GM21619 (cell line): Measurements from ENCODE around the gene GNG2.

Experiments
- ATAC-seq: cut with Tn5 transposase; IDR thresholded peaks from one replicate; pipeline ENCODE4 v1.9.1; 2021; ENCODE audit not compliant: unreplicated experiment

The GNG2 gene

DNA sequence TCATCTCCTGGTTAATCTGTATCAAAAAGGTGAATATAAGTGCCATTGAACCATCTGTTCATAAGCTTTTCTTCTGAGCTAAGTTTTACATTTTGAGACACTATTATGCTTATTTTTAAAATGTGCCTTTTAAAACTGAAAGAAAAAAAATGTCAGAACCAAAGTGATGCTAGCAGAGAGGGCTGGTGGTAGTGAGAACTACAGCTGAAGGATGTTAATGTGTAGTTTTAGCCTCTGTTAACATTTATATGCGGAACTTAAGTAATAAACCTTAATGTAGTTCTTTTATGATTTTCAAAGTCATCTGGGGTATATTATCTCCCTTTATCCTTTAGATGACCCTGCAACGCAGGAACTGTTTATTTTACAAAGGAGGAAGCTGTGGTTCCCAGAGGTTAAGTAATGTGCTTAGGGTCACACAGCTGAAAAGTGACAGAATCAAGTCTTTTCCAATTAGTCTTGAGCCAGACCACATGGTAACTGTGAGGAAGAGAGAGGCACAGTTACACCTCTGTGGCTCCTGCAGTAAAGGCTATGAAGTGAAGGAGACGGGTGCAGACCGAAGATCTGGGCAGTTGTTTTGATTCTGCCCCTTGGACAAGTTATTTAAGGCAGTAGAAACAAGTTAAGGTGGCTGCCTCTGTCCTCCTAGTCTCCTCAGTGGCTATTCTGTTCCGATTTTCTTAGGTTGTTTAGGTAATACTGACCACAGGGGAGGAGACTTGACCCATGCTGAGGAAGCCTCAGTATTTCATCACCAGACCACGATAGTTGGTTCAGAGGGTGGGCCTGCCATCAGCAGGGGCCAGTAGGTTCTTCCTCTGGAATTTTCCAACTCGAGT is 23.9 kb downstream of the GNG2 start:
- peak; percentile 74 for ATAC-seq

DNA sequence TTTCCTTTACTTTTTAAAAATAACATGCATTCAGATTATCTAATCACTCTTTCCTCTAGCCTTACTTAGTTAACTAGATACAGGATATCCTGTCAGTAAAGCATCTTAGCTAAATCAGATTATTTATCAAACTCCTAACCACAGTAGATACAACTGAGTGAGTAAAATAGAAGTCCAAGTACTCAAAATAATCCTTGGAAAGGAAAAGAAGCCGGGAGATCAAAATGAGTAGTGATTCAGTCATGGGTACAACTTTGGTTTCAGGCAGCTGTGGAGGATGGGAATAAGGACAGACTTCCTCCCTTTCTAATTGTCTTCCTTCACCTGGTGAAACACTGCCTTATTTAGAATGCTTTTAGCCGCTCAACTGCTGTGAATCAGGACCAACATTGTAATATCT is 29.4 kb downstream of the GNG2 start:
- ATAC-seq = no peak

DNA sequence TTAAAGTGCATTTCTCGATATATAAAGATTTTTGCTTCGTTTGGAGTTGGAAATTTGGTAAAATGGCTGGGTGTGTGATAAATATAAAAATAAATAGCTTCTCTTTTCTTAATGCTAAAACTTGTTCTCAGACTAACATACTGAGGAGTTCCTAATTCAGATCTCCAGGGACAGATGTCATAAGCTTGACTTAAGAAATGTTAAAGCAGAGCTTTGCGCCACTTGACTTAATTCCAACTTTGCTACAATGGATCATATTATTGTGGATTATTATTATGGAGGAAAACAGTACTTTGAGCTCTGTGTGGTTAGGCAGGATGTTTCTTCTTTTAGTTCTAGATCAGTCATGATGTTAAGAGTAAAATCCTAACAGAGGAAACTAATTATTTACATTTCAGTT is 33.8 kb downstream of the GNG2 start:
- ATAC-seq = no peak

DNA sequence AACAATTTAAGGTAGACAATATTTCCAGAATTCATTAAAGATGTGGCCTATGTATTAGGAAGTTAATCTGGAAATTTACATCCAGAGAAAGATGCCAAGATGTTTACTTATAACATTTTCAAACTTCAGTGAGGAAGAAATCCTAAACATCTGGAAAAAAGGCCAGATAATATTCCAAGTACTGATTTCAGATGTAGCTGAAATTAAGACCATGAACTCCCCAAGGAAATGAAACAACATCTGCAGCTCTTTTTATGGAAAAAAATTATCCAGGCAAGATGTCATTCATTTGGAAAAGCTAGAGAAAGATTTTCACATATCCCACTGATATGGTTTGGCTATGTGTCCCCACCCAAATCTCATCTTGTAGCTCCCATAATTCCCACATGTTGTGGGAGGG is 35.0 kb downstream of the GNG2 start:
- ATAC-seq = no peak

DNA sequence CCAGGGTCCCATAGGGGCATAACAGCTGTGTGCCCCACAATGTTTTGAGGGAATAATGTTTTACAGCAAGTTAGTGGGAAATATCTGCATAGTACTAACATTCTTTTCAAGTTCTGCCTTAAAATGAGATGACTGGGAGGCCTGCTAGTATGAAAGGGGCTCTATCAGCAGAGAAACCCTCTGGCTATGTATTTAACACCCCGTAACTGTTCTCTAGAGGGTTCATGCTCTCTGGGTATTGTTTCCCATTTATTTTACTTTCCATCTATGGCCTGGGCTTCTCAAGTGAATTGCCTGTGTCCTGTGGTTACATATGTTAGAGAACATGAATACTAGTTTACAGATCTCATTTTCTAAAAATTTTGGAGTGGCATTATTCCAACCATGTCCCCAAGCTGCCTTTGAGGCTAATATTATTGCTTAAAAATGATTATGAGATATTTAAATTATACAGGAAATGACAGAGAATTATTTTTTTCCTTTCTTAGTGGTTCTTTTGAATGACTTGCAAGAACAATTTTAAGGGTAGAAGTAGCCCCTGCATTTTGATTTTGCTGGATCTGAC is 37.5 kb downstream of the GNG2 start:
- no peak for ATAC-seq

DNA sequence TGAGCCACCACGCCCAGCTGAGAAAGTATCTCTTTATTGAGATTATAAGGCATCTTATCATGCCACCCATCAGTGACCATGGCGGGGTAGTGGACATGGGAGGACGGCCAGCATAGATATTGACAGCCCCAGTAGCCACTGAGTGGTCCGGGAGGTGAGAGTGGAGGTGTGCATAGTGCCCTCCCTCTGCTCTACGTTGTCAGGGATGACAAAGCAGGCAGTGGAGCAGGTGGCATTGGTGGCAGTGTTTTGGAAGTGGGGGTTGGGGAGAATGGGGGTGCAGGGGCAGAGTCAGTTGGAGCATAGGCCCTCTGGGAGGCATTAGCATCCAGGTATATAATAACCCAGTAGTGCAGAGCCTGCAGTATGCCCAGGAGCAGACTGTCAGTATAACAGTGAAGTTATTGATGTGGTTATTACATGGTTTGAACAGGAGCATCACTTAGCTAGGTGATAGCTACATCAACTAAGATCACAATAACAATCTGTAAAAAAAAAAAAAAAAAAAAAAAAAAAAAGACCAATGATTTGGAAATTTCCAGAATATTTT is 41.1 kb downstream of the GNG2 start:
- ATAC-seq = no peak

DNA sequence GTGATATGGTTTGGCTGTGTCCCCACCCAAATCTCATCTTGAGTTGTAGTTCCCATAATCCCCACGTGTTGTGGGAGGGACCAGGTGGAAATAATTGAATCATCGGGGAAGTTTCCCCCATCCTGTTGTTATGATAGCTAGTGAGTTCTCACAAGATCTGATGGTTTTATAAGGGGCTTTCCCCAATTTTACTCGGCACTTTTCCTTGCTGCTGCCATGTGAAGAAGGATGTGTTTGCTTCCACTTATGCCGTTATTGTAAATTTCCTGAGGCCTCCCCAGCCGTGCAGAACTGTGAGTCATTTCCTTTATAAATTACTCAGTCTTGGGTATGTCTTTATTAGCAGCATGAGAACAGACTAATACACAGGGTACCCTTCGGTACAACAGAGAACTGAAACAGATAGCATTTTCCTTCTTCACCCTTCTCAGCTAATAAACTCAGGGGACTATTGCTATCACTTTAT is 45.3 kb downstream of the GNG2 start:
- ATAC-seq = peak; percentile 89

DNA sequence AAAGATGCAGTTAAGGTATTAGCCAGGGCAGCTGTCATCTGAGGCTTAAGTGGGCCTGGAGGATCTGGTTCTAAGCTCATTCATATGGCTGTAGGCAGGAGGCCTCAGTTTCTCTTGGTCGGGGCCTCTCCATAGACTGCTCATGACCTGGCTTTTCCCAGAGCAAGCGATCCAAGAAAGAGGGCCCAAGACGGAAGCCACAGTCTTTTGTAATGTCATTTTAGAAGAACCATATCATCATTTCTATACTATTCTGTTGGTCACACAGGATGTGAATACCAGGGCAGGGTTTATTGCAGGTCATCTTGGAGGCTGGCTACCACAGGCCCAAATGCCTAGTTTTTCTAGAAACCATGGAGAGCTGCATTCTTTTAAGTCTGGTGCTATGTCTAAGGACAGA is 47.7 kb downstream of the GNG2 start:
- no peak for ATAC-seq

DNA sequence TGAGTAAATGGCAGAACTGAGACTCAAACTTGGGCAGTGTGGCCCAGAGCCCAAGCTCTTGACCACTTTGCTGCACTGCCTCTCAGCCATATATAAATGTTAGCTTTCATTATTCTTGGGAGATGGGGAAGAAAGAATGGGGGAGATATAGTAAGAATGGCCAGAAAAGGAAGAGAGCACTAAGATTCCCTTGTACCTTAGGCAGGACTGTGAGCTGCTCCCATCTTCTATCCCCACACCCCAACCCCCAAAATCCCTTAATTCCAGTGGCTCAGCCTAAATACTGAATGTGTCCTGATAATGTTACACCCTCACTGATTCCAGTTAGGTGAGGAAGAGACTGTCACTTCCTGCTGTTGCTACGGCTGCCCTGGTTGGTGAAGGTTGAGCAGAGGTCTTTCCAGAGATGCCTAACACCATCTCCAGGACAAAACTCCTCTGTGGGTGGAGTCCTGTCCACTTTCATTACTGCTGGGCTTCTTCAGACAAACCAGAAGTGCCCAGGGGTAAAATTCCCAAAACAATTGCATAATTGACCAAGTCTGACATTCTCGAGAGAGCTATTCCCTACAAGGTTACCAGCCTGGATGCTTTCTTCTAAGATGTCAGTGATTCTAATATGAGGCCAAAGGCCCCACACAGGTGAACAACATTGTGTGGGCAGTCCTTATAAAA is 51.8 kb downstream of the GNG2 start:
- no peak for ATAC-seq

DNA sequence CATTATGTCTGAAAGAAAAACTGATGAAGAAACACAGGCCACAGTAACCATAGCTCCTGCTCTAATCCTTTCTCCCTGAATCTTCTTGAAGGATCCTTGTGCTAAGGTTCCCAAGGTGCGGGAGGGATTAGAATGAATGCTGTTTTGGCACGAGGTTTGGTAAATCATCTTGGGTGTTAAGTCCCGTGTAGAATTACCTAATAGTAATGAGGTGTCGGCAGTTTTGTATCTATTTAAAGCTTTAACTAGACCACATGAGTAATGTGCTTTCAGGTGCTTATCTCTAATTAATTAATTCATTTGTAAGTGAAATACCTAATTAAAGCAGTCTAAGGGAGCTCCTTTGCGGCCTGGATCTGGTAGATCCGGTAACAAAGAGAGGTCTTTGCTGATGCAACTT is 53.9 kb downstream of the GNG2 start:
- no peak for ATAC-seq

DNA sequence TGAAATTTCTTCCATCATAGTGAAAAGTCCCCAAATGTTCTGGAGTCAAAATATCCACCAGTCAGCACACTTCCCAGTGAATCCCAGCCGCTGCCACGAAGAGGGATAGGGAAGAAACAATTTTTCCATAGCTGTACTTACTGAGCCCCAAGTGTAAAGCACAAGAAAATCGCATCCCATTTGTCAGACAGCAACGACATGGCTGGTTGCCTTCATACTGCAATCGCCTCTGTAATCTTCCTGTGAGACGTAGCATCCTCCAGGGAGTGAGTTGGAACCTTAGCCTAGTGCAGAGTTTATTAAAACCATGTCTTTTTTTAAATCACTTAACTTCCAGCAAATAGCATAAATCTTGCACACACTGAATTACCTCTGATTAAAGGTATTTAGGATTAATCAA is 56.8 kb downstream of the GNG2 start:
- ATAC-seq = no peak

DNA sequence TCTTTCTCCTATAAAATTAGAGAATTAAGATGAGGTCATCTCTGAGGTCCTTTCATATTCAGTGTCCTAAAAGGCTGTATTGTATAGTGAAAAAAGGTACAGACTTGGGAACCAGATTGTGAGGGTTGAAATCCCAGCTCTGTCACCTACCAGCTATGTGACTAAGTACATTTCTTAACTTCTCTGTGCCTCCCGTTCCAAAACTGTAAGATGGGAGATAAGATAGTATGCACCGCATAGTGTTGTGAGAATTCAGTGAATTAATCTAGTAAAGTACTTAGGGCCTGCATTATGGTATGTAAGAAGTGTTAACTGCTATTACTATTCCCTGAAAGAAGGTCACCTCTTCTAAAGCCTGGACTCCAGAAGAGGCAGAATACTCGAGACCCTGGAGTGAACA is 60.6 kb downstream of the GNG2 start:
- ATAC-seq = no peak

DNA sequence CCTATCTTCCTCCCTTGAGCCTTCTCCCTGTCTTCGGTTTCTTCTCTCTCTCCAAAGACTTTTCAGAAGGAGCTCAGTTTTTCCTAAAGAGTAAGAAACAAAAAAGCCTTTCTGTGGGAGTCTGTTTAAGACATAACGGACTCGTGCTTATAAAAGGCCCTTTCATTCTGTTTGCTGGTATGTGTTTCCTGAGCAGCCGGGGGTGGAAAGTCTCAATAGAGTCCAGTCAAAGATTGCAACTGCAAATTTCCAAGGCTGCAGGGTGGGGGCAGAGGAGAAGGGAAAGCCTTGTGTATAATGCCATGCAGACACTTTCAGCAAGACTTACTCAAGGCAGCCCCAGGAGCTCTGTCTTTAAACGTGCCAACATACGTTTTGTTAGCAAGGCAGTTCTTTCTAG is 62.2 kb downstream of the GNG2 start:
- ATAC-seq = no peak

DNA sequence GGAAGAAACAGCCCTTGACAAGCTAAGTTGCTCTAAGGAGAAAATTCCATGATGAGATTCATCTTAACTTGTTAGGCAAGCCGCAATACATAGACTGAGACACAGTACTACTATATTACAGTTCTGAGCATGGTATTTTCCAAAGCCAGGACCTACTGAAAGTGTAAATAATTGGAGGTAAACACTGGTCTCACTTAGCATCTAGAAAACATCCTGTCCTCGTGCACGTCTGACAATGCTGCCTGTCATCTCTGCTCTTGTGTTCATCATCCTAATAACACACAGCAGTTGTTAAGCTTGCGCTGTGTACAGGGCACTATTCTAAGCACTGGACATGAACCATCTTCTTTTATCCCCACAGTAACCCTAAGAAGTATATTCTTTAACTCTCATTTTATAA is 64.2 kb downstream of the GNG2 start:
- ATAC-seq = no peak

DNA sequence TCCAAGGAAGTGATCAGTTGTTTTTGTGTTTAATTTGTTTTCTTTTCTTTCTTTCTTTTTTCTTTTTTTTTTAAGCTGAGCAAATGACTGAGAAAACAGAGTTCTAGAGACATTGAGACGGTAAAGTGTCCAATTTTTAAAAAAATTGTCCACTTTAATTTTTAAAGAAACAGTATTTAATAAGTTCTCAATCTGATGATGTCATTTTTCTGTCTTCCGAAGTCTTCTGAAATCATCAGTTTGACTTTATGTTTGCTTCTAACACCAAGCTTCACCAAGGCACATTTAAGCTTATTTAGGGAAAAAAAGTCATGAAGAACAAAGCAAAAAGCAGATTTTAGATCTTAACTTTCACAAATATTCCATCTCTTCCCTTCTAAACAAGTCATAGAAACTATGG is 65.6 kb downstream of the GNG2 start:
- ATAC-seq = no peak

DNA sequence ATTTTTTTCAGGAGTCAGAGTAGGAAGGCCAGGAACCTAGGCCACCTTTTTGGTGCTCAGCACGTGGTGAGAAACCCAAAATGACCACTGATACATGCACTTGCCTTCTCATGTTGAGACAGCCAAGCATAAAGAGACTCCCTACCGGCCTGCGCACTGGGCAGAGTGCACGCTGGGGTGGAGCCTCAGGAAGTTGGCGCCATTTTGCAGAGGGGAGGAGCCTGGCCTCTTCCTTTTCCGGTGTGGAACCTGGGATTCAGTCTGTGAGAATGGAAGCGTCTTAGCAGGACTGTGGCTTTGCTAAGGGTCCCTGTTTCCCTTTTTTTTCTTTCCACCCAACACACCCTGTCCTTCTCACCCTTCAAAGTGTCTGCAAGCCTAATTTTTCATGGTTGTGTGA is 66.0 kb downstream of the GNG2 start:
- ATAC-seq = no peak

DNA sequence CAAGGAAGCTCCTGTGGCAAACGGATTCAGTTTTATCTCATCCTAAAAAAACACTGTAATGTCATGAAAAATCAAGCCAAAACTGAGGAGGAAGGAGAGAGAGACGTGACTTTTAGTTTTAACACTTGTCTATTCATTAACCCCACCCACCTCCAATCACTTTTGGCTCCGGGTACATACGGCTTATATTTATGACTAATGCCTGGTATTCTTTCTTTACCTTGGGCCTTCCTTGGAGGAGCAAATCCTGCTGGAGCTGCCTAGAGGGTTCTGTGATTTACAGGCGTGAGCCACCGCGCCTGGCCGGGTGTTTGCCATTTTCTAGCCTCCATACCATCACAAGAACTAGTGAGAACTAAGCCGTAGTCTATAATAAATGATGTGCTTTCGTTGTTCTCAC is 68.2 kb downstream of the GNG2 start:
- ATAC-seq = no peak

DNA sequence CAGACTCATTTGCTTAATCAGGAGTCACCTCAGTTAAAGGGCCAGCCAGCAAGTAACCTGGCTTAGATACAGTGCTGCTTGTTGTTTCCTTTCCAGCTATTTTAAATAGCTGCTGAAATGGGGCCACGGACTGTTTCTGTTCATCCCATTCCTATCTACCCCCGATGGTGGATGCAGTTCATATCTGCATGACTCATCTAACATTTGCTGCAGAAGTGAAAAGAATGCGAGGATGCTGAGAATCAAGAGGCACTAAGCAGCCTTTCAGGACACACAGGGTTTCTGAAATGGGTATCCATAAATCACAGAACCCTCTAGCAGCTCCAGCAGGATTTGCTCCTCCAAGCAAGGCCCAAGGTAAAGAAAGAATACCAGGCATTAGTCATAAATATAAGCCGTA is 68.8 kb downstream of the GNG2 start:
- ATAC-seq = no peak

DNA sequence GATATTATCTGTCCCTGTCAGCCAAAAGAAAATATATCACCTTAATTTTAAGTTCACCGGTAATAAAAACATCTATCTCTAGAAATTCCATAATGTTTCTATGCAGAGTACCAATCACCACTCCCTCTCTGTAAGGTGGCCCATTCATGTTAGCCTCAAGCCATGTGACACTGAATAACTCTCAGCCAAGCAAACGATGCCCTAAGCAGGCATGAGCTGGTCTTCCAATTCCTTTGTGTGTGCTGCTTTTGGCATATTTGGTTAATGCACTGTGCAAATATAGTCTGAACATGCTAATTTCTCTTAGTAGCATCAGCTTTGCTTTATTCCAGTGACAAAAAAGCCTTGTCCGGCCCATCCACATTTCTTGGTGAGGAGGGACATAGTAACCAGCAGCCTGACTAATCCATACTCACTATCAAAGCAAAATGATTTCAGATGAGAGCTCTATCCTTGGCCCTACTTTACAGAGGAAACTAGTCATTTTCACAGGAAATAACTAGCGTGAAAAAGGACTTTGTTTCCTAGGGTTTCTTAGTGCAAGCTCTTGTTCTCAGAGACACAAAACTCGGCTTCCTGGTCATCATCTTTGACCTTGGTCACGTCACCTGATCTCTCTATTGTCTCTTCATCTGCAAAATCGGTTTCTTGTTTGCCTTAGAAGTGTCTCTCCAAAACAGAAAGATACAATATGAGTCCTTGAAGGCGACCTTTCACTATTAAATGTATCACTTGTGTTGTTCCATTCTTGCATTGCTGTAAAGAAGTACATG is 69.7 kb downstream of the GNG2 start:
- no peak for ATAC-seq

DNA sequence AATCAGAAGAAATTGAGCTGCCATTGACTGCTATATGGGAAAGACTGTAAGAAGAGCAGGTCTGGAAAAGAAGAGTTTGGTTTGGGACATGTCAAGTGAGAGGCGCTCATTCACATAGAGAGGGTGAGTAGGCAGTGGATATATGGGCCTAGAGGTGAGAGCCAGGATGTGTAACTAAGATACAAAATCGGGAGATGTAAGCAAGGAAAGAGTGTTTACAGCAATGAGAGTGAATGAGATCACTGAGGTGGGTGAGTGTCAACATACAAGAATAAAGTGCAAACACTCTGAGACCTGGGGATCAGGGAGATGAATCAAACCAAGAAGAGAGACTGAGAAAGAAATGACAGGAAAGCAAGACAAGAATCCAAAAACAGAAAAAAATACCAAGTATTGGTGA is 70.9 kb downstream of the GNG2 start:
- ATAC-seq = no peak

DNA sequence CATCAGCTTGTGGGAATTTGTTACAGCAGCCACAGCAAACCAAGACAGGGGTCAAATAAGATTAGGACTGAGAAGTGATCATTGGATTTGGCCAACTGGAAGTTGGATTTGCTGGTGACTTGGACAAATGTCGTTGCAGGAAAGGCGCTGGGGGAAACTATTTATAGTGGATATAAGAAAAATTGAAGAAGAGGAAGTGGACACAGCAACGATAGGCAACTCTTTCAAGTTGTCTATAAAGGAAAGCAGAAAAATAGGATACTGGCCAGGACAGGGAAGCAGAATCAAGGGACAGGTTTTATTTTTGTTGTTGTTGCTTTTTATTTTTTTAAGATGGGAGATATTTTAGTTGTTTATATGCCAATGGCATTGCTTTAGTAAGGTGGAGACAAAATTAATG is 72.8 kb downstream of the GNG2 start:
- ATAC-seq = no peak
